KMS-11 (cell line): ENCODE data around the gene RAB31.
A peak's percentile ranks its signal among the peaks of the same experiment; 100 is the strongest.

Experiments used
- H2AFZ ChIP-seq: fragments of 200-600 bp; sonication (generic); 2 replicates; pipeline ENCODE4 v1.6.1; 2016; ENCODE audit warnings: antibody characterized with exemption, mixed run types, low read depth
- H3K27ac ChIP-seq: fragments of 200-600 bp; sonication (generic); 2 replicates; pipeline ENCODE4 v1.6.1; 2016; ENCODE audit warnings: mild to moderate bottlenecking, mixed run types
- H3K27me3 ChIP-seq: fragments of 200-600 bp; sonication (generic); 2 replicates; pipeline ENCODE4 v1.6.1; 2017; ENCODE audit warnings: mild to moderate bottlenecking, low read depth, mixed run types, moderate library complexity; ENCODE audit not compliant: insufficient read depth
- H3K36me3 ChIP-seq: fragments of 200-600 bp; sonication (generic); 2 replicates; pipeline ENCODE4 v1.6.1; 2017; ENCODE audit warnings: mild to moderate bottlenecking, mixed run types; ENCODE audit not compliant: insufficient read depth
- H3K4me1 ChIP-seq: fragments of 200-600 bp; sonication (generic); 2 replicates; pipeline ENCODE4 v1.6.1; 2016; ENCODE audit warnings: mild to moderate bottlenecking, low read depth, mixed run types; ENCODE audit not compliant: poor library complexity, severe bottlenecking
- H3K4me2 ChIP-seq: fragments of 200-600 bp; sonication (generic); 2 replicates; pipeline ENCODE4 v1.7.0; 2016; ENCODE audit warnings: mild to moderate bottlenecking, mixed run types
- H3K4me3 ChIP-seq: fragments of 200-600 bp; sonication (generic); IDR thresholded peaks from 2 replicates; pipeline ENCODE4 v1.6.1; 2017; ENCODE audit warnings: low read depth, low read length, mixed read lengths; ENCODE audit not compliant: insufficient read depth
- H3K79me2 ChIP-seq: fragments of 200-600 bp; sonication (generic); 2 replicates; pipeline ENCODE4 v1.6.1; 2016; ENCODE audit warnings: low read depth, mixed run types; ENCODE audit not compliant: insufficient read depth
- H3K9ac ChIP-seq: fragments of 200-600 bp; sonication (generic); 2 replicates; pipeline ENCODE4 v1.6.1; 2016; ENCODE audit warnings: mild to moderate bottlenecking, mixed run types
- H4K20me1 ChIP-seq: fragments of 200-600 bp; sonication (generic); 2 replicates; pipeline ENCODE4 v1.6.1; 2016; ENCODE audit warnings: mild to moderate bottlenecking, mixed run types; ENCODE audit not compliant: insufficient read depth
- TF ChIP-seq, protein P1 (sequence below): fragments of 200-600 bp; sonication (generic); conservative IDR thresholded peaks from 2 replicates; pipeline ENCODE4 v1.6.1; 2017; ENCODE audit warnings: low read depth, mild to moderate bottlenecking, antibody characterized with exemption, low read length, moderate library complexity, mixed read lengths

RAB31 gene

DNA sequence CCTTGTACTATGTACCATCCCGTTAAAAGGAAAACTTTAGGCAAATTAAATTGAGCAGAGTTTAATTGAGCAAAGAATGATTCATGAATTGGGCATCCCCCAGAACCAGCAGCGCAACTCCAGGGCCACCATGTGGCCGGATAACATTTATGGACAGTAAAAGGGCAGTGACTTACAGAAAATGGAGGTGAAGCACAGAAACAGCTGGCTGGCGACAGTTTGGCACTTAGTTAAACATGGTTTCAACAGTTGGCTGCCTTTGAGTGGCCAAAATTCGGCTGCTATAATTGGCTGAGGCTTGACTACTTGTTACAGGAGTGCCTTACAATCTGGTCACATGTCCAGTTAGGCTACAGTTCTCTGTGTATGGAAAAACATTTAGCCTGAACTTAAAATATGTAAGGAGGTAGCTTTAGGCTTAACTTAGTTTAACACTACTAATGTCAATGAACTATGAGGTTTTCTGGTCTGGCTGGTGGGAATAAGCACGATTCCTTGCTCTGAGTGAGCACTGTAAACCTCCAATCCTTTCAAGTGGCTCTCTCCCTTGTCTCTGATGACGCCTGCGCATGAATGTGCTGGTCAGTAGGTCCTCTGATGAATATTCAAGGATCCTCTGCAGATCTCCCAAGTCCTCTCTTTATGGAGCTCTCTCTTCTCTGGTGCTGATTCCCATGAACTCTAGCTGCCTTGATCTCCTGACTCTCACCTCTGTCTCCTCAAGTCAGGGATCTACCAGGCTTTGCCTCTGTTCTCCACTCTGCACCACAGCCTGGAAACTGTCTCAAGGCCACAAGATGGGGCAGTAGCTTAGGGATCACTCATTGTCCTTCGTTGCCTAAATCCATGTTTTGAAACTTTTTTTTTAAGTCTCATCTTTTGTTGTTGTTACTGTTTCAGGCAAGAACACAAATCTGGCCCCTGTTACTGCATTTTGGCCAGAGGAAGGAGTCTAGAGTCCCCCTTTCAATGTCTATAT is 24.4 kb upstream of the RAB31 start:
- Histone ChIP-seq H4K20me1 (no peaks in the 10 kb centered on the region), H3K36me3 (no peaks in the 10 kb centered on the region), H3K4me3 (no peak overlapping the region), H3K27ac (peak overlapping the region; percentile 37; the same call in 1 of the 2 replicates), H2AFZ (no peak overlapping the region; the same call in 1 of the 2 replicates), H3K9ac (no peak overlapping the region; the same call in 1 of the 2 replicates), H3K27me3 (no peaks in the 10 kb centered on the region), H3K4me2 (peak overlapping the region; percentile 74), H3K79me2 (no peaks in the 10 kb centered on the region), H3K4me1 (peaks cover 28% of the 10 kb centered on the region)
- TF ChIP-seq, protein P1, sequence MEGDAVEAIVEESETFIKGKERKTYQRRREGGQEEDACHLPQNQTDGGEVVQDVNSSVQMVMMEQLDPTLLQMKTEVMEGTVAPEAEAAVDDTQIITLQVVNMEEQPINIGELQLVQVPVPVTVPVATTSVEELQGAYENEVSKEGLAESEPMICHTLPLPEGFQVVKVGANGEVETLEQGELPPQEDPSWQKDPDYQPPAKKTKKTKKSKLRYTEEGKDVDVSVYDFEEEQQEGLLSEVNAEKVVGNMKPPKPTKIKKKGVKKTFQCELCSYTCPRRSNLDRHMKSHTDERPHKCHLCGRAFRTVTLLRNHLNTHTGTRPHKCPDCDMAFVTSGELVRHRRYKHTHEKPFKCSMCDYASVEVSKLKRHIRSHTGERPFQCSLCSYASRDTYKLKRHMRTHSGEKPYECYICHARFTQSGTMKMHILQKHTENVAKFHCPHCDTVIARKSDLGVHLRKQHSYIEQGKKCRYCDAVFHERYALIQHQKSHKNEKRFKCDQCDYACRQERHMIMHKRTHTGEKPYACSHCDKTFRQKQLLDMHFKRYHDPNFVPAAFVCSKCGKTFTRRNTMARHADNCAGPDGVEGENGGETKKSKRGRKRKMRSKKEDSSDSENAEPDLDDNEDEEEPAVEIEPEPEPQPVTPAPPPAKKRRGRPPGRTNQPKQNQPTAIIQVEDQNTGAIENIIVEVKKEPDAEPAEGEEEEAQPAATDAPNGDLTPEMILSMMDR, result no peak

DNA sequence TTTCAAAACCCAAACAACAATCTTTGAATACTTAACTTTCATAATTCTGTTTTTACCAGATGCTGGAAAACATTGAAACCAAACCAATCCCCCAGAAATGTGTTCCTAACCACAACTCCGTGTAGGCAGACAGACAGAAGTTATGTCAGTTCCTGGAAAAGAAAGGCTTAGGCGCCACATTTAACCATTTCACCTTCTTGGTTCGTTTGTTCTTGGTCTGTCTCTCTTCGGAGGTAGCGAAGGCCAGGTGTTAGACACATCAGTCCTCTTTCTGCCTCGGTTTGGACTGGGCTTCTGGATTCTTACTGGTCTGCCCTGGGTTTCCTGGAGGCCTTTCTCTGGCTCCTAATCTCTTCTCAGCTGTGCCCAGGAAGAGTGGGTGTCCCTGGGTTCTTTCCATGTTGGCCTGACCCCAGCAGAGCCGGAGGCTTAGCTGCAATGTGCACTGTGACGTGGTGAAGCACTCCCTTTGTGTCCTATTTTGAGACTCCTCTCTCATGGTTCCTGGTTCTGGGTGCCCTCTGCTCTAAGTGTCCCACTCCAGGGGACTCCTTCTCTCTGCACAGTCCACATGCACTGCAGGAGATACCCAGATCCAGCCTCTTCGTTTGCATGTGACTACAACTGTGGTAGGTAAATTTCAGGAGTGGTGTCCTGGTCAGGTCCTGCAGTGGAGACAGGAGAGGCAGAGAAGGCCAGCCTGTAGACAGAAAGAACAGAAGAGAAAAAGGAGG is 23.1 kb upstream of the RAB31 start:
- Histone ChIP-seq H2AFZ (peak overlapping the region; percentile 67), H3K9ac (peak overlapping the region; percentile 29; the same call in 1 of the 2 replicates), H4K20me1 (no peaks in the 10 kb centered on the region), H3K27ac (peak overlapping the region; percentile 37; the same call in 1 of the 2 replicates), H3K79me2 (no peaks in the 10 kb centered on the region), H3K27me3 (no peaks in the 10 kb centered on the region), H3K36me3 (no peaks in the 10 kb centered on the region), H3K4me2 (peak overlapping the region; percentile 74), H3K4me3 (no peak overlapping the region), H3K4me1 (peaks cover 36% of the 10 kb centered on the region)
- TF ChIP-seq, protein P1, result no peak

DNA sequence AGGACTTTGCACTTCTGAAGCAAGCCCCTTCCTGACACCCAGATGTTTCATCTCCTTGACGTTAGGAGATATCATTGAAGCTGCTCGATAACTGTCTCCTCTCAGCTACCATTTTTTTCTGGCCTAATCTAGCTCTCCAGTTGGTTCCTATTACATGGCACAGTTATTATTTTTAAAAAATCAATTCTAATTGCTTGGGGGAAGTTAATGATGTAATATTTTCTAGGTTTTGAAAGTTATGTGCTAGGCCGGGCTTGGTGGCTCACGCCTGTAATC is 22.5 kb upstream of the RAB31 start:
- H3K36me3 ChIP-seq, result no peaks in the 10 kb centered on the region
- H3K4me3 ChIP-seq, result no peak overlapping the region
- H3K4me2 ChIP-seq, result peak overlapping the region; percentile 74; the same call in 1 of the 2 replicates
- H3K9ac ChIP-seq, result no peak overlapping the region
- no peaks in the 10 kb centered on the region for H4K20me1 ChIP-seq
- no peak overlapping the region for H2AFZ ChIP-seq
- no peaks in the 10 kb centered on the region for H3K27me3 ChIP-seq
- H3K27ac ChIP-seq, result peak overlapping the region; percentile 37; the same call in 1 of the 2 replicates
- peaks cover 41% of the 10 kb centered on the region for H3K4me1 ChIP-seq
- TF ChIP-seq, protein P1, result no peak
- H3K79me2 ChIP-seq, result no peaks in the 10 kb centered on the region

DNA sequence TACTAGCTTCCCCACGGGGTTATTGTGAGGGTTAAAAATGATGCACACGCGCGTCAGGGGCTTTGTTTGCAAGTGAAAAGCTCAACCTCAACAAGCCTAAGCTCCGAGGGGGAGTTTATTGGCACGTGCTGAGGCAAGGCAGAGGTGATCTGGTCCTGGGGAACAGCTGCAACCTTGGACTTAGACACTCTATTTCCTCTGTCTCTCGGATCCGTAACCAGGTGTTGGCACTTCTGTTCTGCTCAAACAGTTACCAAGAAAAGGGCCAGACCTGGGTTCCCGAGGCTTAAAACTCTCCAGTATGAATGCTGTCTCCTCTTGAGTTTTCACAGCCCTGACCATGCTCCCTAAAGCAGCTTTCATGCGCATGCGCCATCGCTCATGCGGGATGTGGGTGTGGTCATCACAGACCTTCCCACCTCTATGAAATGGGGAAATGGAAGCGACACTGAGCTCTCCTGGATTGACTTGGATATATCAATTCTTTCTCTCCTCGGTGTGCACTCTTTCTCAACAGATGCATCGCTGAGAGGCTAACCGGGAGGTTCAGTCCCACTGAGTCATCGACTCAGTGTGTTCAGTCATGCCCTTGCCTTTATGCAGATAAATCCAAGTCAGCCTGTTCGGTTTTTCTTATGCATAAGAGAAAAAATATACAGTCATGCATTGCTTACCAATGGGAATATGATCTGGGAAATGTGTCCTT is 19.9 kb upstream of the RAB31 start:
- Histone ChIP-seq H3K9ac (no peak overlapping the region), H3K4me1 (peaks cover 59% of the 10 kb centered on the region), H3K36me3 (no peaks in the 10 kb centered on the region), H3K27me3 (no peaks in the 10 kb centered on the region), H3K4me2 (no peak overlapping the region), H4K20me1 (no peaks in the 10 kb centered on the region), H2AFZ (no peak overlapping the region), H3K27ac (no peak overlapping the region), H3K79me2 (no peaks in the 10 kb centered on the region), H3K4me3 (no peak overlapping the region)
- TF ChIP-seq, protein P1, result no peak
